GM21367 (cell line): ENCODE results near the gene SHLD2.
A peak's percentile ranks its signal among the peaks of the same experiment; 100 is the strongest.
"Not testable (repeated sequence)": the region's sequence is repeated elsewhere in the genome, so short reads cannot be mapped to it uniquely, and the experiment has no call there.

Experiments
- ATAC-seq: cut with Tn5 transposase; IDR thresholded peaks from one replicate; pipeline ENCODE4 v1.9.1; 2021; ENCODE audit not compliant: unreplicated experiment

The SHLD2 gene

DNA sequence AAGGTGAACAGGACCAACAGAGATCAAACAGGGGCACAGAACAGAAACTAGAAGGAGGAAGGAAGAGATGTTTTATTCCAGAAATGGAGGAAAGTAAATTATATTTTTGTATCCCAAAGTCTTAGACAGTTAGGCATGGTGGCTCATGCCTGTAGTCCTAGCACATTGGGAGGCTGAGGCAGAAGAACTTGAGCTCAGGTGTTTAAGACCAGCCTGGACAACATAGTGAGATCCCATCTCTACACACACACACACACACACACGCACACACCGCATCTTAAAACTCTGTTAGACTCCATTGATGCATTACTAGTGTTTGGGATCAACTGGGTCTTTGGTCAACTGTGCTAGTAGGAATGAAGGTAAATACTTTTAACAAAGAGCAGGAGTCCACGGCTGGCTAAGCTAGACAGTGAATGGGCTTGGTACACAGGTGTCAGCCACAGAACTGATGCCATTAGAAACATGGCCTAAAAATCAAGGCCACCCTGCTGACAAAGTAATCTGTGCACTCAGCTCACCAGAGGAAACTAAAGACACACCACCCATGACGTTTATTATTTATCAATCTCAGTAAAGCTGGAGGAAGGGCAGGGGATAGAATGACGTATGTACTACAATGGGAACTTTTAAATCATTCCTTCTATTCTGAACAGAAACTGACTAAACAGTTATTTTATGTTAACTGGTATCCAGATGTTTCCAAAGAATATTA, 11.3 kb upstream of the SHLD2 start:
- not testable (repeated sequence) for ATAC-seq

DNA sequence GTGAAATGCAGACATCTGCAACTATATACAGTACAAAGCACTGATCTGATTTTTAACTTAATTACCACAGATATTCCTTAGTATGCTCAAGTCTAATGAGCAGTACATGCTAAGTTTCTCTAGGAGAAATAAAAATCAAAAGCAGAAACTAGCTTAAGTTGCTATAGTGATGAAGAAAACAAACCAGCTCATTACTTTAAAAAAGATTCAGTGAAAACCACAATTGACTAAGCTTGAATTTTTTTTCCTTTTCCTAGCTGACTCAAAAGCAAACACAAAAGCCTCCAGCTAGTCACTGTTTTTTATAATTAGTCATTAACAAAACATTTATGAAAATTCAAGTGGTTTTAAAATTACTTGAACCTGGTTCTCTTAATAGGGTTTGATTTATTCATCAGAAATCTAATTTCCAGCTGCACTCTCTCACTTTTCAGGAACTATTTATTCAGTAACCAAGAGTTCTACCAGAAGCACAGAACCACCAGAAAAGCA, 10.7 kb upstream of the SHLD2 start:
- ATAC-seq = not testable (repeated sequence)

- no peak for ATAC-seq
These were observed 9.5 kb upstream of the SHLD2 start for GRCh38 chr10:87085537-87085936.

GRCh38 chr10:87089746-87090145, 5.3 kb upstream of the SHLD2 start:
- ATAC-seq = no peak

DNA sequence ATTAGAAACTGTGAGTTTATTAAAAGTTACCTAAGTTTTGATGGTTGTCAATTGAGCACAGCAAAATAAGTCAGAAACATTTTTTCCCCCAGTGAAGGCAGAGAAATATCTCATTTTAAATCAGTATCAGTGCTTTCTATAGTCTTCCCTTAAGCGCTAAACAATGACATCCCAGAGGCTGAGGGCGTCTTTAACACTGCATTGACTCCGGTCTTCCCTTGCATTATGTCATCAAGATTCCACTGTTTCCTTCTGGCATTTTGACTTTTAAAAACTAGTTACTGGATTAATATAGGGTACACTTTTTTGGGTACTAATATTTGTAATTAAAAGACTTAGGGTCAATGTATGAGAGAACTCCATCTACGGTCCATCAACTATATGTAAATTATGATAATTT, 4.2 kb upstream of the SHLD2 start:
- ATAC-seq = no peak

GRCh38 chr10:87092376-87092860, 2.6 kb upstream of the SHLD2 start:
- ATAC-seq = no peak

GRCh38 chr10:87092861-87093631, 2.0 kb upstream of the SHLD2 start:
- no peak for ATAC-seq

DNA sequence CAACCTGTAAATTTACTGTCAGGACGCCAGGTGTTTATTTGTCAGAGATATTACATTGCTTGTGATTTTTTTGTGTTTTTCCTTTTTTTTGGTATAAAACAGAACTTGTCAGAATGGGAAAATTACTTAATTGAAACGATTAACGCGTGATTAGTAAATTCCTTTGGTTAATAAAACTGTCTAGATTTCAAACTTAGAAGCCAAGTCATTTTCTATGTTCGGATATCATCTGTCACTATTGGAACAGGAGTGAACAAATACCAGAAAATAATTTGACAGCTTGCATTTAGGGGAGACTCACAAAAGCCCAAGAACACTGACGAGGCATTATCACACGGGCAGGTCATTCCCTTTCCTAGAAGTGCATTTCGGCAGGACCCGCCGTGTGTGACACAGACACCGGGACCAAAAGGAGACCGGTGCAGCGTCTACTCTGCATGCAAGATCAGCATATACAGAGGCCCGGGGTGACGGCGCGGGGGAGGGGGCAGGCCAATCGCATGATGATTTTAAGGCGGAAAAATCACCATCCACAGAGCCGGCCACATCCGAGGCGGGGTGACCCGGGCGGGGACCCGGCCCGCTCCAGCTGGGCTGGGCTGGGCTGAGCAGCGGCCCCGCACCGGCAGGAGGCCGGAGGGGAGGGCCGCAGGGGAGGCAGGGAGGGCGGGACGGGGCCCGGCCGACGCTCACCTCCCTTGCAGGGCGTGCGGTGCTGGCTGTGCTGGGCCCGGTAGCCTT, 1.2 kb upstream of the SHLD2 start:
- peak; percentile 16 for ATAC-seq

- peak; percentile 45 for ATAC-seq
These were observed 385 bp downstream of the SHLD2 start for GRCh38 chr10:87095236-87095945.

DNA sequence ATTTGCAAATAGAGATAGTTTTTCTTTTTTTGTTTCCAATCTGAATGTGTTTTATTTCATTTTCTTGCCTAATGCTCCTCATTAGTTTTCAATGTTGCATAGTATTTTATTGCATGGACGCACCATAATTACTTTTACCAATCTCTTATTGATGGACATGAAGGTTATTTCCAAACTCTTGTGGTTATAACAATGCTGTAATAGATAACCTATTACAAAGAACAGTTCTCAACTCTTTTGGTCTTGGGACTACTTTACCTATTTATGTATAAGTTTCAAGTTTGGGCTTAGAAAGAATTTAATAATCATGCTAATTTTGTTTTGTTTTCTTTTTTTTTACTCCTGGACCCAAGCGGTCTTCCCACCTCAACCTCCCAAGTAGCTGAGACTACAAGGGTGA, 7.0 kb downstream of the SHLD2 start:
- ATAC-seq = no peak

DNA sequence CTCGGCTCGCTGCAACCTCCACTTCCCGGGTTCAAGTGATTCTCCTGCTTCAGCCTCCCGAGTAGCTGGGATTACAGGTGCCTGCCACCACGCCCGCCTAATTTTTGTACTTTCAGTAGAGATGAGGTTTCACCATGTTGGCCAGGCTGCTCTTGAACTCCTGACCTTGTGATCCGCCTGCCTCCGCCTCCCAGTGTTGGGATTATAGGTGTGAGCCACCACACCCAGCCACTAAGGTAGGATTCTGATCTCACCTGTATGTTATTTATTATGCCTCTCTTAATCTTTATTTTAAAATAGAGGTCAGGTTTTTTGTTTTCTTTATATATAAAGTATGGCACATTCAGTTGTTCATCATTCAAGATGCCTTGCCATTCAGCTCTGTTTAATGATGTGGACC, 9.7 kb downstream of the SHLD2 start:
- ATAC-seq = not testable (repeated sequence)

- no peak for ATAC-seq
These were observed 10.6 kb downstream of the SHLD2 start for GRCh38 chr10:87105446-87106124.

GRCh38 chr10:87118122-87118521, 23.1 kb downstream of the SHLD2 start:
- not testable (repeated sequence) for ATAC-seq

- not testable (repeated sequence) for ATAC-seq
These were observed 24.0 kb downstream of the SHLD2 start for GRCh38 chr10:87119029-87119428.

- not testable (repeated sequence) for ATAC-seq
These were observed 28.3 kb downstream of the SHLD2 start for GRCh38 chr10:87123351-87123750.

DNA sequence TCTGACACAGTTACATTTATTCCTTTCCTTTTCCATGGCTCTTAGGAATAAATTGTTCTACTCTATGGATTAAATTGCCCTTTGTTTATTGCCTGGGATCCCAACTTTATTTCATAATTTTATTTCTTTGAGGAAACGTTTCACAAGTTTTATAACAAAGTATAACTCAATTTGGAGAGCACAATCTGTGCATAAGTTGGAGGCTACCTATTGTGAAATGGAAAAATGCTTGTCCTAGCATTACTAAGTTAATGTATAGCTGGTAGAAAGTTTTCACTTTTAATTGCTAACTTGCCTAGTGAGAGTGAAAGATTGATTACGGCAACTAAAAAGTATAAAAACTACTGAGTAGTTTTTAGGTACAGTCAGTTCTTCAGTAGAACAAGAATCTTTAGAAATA, 32.0 kb downstream of the SHLD2 start:
- ATAC-seq = not testable (repeated sequence)

GRCh38 chr10:87127607-87128156, 32.7 kb downstream of the SHLD2 start:
- ATAC-seq = not testable (repeated sequence)

DNA sequence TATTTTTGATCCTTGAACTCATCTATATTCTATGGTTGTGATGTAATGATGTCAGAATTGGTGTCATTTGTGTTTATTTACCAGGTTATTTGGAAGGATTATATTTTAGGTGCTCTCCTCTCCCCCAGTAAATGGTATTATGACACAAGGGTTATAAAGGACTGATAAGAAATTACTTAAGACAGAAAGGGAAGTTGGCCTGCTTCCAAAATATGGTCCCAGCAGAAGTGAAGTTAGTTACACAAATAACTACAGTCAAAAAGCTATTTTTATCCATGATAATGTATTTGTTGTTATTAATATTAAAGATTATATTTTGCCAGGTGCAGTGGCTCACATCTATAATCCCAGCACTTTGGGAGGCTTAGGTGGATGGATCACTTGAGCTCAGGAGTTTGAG, 37.2 kb downstream of the SHLD2 start:
- ATAC-seq = not testable (repeated sequence)

DNA sequence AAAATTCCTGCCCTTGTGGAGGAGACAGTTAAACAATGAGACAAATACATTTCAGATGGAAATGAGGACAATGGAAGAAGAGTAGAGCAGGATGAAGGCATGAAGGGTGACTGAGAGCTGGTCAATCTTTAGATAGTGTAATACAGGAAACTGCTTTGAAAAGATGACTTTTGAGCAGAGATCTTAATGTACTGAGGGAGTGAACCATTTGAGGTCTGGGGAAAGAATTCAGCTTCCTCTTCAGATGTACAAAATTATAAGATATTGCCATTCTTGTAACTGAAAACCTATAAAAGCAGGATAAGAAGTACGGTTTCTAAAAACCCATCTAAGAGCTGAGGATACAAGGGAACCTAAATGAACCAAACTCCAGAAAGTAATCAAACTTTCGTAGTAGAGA, 38.9 kb downstream of the SHLD2 start:
- ATAC-seq = not testable (repeated sequence)

GRCh38 chr10:87134440-87134839, 39.4 kb downstream of the SHLD2 start:
- ATAC-seq = not testable (repeated sequence)
